Lower lobe of right lung (tissue), 2 donors: Measurements from ENCODE around the gene NECTIN3. TPM values are rescaled to one million over a fixed set of nuclear protein-coding genes. Genes with fewer than 3 reads are reported as not detected.

Experiments
- ATAC-seq, 2 donors: fragments of 200-7000 bp; cut with Tn5 transposase; one replicate each; pipeline ENCODE4 v1.9.1; 2020 to 2022; ENCODE audit warnings: mild to moderate bottlenecking in 2 of 2, moderate library complexity in 2 of 2
- DNase-seq: peaks from one replicate; pipeline ENCODE4 v3.0.0-alpha.2; 2020
- H3K27ac ChIP-seq: fragments of 200-600 bp; one replicate; pipeline ENCODE4 v1.8.0; 2022
- H3K27me3 ChIP-seq: fragments of 200-600 bp; one replicate; pipeline ENCODE4 v1.8.0; 2022; ENCODE audit warnings: low read depth
- H3K36me3 ChIP-seq: fragments of 200-600 bp; one replicate; pipeline ENCODE4 v1.8.0; 2022; ENCODE audit warnings: mild to moderate bottlenecking
- H3K4me1 ChIP-seq: fragments of 200-600 bp; one replicate; pipeline ENCODE4 v1.8.0; 2022
- H3K4me3 ChIP-seq: fragments of 200-600 bp; one replicate; pipeline ENCODE4 v1.8.0; 2022; ENCODE audit warnings: mild to moderate bottlenecking
- H3K9me3 ChIP-seq: fragments of 200-600 bp; one replicate; pipeline ENCODE4 v1.8.0; 2022
- intact Hi-C: fragments of 100-400 bp; cut with DNase I; formaldehyde crosslinking; loops from one replicate; pipeline ENCODE4 v1.11.0; 2022
- total RNA-seq: library from RNA; stranded (reverse); fragmentation: NEBNext Ultra II Directional; extraction: Animal tissue kit (Norgen Biotek cat#: 25700); gene quantifications from one replicate; pipeline ENCODE4 v1.2.1, GENCODE V29; 2021
- TF ChIP-seq, protein P1 (sequence below): fragments of 200-600 bp; IDR thresholded peaks from one replicate; pipeline ENCODE4 v1.8.0; 2022; ENCODE audit warnings: antibody characterized with exemption, mild to moderate bottlenecking
- donor health status: DM: no; HTN: yes; CAD: no; lungs with severe emphysema.

The NECTIN3 gene
- total RNA-seq, 1 donor from 2014 or later = 25.1 TPM

DNA sequence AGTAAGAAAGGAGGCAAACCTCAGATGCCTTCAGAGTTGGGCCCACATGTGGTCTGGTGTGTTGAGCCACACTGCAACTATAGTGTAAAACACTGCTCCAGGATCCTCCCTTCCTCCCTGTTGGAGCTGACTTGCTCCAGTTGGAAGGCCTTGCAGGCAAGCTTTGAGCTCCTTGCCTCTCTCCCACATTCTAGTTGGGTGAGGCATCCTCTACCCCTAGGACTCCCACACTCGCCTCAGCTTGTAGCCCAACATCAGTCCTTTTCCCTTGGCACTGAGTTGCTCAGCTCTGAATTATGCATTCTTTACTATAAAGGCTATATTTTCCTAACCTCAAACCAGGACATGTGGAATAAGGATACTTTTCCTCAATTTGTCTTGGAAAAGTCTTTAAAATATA is 143.9 kb downstream of the NECTIN3 start:
- Histone ChIP-seq H3K27me3 (no peaks in the 10 kb centered on the region), H3K27ac (no peak overlapping the region), H3K4me1 (no peaks in the 10 kb centered on the region), H3K36me3 (no peaks in the 10 kb centered on the region), H3K9me3 (no peaks in the 10 kb centered on the region), H3K4me3 (no peak overlapping the region)
- DNase-seq = no peak
- TF ChIP-seq, protein P1, sequence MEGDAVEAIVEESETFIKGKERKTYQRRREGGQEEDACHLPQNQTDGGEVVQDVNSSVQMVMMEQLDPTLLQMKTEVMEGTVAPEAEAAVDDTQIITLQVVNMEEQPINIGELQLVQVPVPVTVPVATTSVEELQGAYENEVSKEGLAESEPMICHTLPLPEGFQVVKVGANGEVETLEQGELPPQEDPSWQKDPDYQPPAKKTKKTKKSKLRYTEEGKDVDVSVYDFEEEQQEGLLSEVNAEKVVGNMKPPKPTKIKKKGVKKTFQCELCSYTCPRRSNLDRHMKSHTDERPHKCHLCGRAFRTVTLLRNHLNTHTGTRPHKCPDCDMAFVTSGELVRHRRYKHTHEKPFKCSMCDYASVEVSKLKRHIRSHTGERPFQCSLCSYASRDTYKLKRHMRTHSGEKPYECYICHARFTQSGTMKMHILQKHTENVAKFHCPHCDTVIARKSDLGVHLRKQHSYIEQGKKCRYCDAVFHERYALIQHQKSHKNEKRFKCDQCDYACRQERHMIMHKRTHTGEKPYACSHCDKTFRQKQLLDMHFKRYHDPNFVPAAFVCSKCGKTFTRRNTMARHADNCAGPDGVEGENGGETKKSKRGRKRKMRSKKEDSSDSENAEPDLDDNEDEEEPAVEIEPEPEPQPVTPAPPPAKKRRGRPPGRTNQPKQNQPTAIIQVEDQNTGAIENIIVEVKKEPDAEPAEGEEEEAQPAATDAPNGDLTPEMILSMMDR = no peak
- intact Hi-C loops = no loop called here
- no peak for ATAC-seq

DNA sequence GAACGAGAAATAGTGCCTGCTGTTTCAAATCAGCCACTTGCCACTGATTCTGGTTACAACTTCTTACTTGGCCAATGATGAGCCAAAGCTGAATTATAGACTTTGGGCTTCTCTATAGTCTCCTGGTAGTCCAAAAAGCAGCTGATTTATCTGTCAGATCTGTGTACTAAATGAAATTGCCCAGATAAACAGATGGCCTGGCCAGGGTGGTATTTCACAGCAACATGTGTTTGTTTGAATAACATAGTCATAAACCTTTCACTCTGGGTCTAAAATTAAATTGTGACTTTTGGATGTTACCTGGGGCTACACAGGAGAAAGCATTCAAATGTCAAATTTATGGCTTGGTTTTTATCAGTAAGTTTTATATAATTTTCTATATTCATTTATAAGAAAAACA is 147.0 kb downstream of the NECTIN3 start:
- DNase-seq (no peak), ATAC-seq (no peak)
- H3K27me3 ChIP-seq = no peaks in the 10 kb centered on the region
- no peaks in the 10 kb centered on the region for H3K4me1 ChIP-seq
- no peaks in the 10 kb centered on the region for H3K36me3 ChIP-seq
- TF ChIP-seq, protein P1 = no peak
- H3K27ac ChIP-seq = no peak overlapping the region
- H3K9me3 ChIP-seq = no peaks in the 10 kb centered on the region
- intact Hi-C loops = no loop called here
- H3K4me3 ChIP-seq = no peak overlapping the region

DNA sequence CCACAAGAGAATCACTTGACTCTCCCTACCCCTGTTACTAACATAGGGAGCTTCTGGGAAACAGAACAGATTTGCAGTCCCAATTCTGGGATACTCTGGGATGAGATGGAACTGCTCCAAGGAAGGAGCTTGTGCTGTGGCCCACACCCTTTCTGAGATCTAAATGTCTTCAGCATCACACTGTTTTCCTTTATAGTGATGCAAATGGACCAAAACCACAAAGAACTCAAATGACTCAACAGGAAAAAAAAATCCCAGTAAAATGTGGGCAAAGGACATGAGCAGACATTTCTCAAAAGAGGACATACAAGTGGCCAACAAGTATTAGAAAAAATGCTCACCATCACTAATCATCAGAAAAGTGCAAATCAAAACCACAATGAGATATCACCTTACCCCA is 155.6 kb downstream of the NECTIN3 start:
- Histone ChIP-seq H3K36me3 (no peaks in the 10 kb centered on the region), H3K27me3 (no peaks in the 10 kb centered on the region), H3K4me1 (no peaks in the 10 kb centered on the region), H3K27ac (no peak overlapping the region), H3K4me3 (no peak overlapping the region), H3K9me3 (no peaks in the 10 kb centered on the region)
- intact Hi-C loops = no loop called here
- ATAC-seq (no peak), DNase-seq (no peak)
- TF ChIP-seq, protein P1 = no peak

DNA sequence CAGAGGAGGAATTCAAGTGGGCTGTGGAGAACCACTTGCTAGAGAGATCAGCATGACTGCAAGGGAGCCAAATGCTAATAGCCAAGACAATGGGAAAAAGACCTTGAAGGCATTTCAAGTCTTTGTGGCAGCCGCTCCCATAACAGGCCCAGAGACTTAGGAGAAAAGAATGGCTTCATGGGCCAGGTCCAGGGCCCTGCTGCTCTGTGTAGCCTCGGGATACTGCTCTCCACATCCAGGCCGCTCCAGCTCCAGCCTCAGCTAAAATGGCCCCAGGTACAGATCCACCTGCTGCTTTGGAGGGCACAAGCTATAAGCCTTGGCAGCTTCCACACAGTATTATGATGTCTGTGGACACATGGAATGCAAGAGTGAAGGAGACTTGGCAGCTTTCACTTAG is 157.7 kb downstream of the NECTIN3 start:
- ATAC-seq (no peak), DNase-seq (no peak)
- Histone ChIP-seq H3K27me3 (no peaks in the 10 kb centered on the region), H3K4me3 (no peak overlapping the region), H3K4me1 (no peaks in the 10 kb centered on the region), H3K9me3 (no peaks in the 10 kb centered on the region), H3K36me3 (no peaks in the 10 kb centered on the region), H3K27ac (no peak overlapping the region)
- intact Hi-C loops = no loop called here
- TF ChIP-seq, protein P1 = no peak

DNA sequence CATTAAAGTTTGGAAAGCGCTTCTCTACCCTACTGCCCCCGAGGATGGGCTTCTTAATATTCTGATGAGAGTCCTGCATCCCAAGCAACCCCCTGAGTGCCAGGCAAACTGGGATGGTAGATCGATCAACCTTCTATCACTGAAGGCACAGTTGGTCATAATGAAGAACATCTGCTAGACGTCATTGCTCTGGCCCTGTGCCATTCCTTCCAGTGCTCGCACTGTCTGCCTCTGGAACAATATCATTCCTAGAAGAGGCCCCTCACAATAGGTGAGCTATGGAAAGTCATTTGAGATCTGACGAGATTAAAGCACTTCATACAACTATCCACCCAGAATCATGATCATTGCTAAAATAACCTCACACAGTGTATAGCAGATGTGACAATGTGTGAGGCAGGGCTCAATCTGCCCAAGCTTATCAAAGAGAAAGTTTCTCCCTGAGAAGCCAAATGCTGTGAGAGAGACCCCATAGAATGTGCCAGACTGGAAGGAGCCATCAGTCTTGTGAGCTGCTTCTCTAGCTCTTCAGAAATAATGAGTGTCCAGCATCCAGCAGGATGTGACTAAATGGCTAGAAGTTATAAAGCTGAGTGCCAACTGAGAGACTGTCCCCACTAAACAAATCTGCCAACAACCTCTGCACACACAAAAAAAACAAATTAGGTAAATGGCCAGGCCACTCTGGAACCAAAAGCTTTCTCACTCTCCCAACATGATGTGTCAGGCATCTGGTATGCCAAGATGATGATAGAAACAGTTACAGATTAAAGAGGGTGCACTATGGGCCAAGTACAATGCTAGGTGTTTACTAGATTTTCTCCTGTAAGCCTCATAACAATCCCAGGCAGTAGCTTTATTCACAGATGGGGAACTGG is 165.5 kb downstream of the NECTIN3 start:
- TF ChIP-seq, protein P1 = no peak
- Histone ChIP-seq H3K27me3 (no peaks in the 10 kb centered on the region), H3K9me3 (no peaks in the 10 kb centered on the region), H3K36me3 (no peaks in the 10 kb centered on the region), H3K4me1 (no peaks in the 10 kb centered on the region), H3K4me3 (no peak overlapping the region), H3K27ac (no peak overlapping the region)
- DNase-seq (no peak), ATAC-seq (peak in 1 of 2 donors; percentile 13)
- intact Hi-C loops = no loop called here
